ENCODE data around the gene D2HGDH. TPM values are rescaled to one million over a fixed set of nuclear protein-coding genes. Genes with fewer than 3 reads are reported as not detected.

Gene D2HGDH
- total RNA-seq, 1 experiment from 2014 or later, result 131 TPM

DNA sequence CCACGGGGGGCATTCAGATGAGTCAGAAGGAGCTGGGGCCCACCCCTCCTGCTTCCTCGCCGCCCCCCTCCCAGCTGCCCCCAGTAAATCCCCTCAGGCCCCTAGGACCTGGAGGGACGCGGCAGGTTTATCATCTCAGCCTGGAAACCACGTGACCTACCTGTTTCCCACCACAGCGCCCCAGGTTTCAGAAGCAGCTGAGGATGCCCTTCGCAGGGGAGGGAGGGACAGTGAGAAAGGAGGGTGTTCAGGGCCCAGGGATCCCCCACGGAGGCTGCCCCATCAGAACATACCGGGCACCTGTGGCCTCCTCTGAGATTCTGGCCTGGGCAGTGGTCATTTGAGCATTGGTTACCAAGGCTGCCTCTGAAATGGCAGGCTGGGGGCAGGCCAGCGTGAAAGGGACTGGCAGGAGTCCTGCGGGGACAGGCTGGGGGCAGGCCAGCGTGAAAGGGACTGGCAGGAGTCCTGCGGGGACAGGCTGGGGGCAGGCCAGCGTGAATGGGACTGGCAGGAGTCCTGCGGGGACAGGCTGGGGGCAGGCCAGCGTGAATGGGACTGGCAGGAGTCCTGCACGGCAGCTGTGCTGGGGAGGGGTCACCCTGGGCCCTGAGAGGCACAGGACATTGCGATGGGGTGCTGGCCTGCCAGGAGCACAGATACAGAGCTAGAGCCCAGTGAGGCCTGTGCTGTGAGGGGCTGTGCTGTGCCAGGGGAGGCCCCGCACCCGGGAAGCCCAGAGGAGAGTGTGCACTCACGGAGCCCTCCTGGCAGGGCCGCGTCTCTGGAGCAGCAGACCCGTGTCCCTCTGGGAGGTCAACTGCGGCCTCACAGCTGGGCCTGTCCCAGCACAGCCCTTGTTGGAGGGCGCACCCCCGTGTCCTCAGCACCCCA is 76.1 kb downstream of the D2HGDH start:
- no peaks in the 10 kb centered on the region for H3K9me2 ChIP-seq (ENCODE audit: insufficient read depth)
- H3K36me3 ChIP-seq (ENCODE audit: low read depth), result no peaks in the 10 kb centered on the region
- H3K4me1 ChIP-seq (replicated peaks; ENCODE audit: insufficient read depth), result no peaks in the 10 kb centered on the region
- no peaks in the 10 kb centered on the region for H4K20me1 ChIP-seq (ENCODE audit: insufficient read depth)
- H3K79me2 ChIP-seq (ENCODE audit: low read depth), result no peaks in the 10 kb centered on the region
- DNase-seq, result no peak
- H3F3A ChIP-seq (ENCODE audit: insufficient read depth, low read depth), result no peaks in the 10 kb centered on the region; the same call in 1 of the 2 replicates
- no peak overlapping the region for H3K4me3 ChIP-seq
- TF ChIP-seq, protein P1, sequence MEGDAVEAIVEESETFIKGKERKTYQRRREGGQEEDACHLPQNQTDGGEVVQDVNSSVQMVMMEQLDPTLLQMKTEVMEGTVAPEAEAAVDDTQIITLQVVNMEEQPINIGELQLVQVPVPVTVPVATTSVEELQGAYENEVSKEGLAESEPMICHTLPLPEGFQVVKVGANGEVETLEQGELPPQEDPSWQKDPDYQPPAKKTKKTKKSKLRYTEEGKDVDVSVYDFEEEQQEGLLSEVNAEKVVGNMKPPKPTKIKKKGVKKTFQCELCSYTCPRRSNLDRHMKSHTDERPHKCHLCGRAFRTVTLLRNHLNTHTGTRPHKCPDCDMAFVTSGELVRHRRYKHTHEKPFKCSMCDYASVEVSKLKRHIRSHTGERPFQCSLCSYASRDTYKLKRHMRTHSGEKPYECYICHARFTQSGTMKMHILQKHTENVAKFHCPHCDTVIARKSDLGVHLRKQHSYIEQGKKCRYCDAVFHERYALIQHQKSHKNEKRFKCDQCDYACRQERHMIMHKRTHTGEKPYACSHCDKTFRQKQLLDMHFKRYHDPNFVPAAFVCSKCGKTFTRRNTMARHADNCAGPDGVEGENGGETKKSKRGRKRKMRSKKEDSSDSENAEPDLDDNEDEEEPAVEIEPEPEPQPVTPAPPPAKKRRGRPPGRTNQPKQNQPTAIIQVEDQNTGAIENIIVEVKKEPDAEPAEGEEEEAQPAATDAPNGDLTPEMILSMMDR (conservative IDR thresholded peaks at IDR 0.05), result no peak
- TF ChIP-seq EZH2 (IDR thresholded peaks at IDR 0.05; ENCODE audit: low read depth), result no peak
- H3K27ac ChIP-seq, result no peak overlapping the region
- intact Hi-C loops (cut with micrococcal nuclease; ENCODE audit: unreplicated experiment), result no loop called here
- H3K27me3 ChIP-seq (ENCODE audit: insufficient read depth, low read depth), result peaks cover 54% of the 10 kb centered on the region
- H3K4me2 ChIP-seq, result no peak overlapping the region
- H3K9me3 ChIP-seq (ENCODE audit: insufficient read depth, low read depth), result no peaks in the 10 kb centered on the region
- H2AFZ ChIP-seq, result no peak overlapping the region
- no TSS peak for BruUV-seq (replicated peaks)
- POLR2A ChIA-PET (ENCODE audit: unreplicated experiment), result no interaction called here
- CTCF ChIA-PET, result no interaction called here

DNA sequence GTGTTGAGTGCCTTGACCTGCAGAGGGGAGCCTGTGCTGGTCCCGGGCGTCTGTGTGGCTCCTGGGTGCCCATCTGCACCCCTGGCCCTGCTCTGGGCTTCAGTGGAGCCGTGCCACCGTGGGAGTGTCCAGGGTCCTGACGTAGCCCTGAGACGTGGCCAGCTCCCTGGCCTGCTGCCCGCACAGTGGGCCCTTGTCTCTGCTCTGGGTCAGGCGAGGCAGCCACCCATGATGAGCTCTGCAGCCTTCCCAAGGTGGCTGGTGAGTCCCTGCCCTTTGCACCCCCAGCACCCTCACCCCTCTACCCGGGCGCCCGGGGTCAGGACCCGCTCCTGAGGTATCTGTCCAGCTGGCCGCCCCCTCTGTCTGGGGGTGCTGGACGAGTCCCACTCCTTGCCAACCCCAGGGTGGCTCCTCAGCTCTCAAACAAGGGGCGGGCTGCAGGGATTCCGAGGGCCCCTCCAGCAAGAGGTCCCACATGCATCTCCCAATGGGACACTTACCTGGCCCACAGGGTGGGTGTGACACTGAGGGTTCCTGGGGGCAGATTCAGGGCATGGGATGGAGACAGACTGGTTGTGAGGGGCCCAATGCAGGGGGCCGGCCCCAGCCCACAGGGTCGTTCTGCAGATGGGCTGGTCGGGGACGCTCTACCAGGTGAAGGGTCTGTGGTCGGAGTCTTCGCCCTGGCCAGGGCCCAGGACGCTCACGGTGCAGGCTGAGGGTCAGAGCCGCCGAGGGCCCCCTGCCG is 76.9 kb downstream of the D2HGDH start:
- no peak overlapping the region for H3K4me2 ChIP-seq
- DNase-seq, result no peak
- ChIA-PET POLR2A (ENCODE audit: unreplicated experiment) (no interaction called here), CTCF (no interaction called here)
- H3K9me2 ChIP-seq (ENCODE audit: insufficient read depth), result no peaks in the 10 kb centered on the region
- TF ChIP-seq EZH2 (IDR thresholded peaks at IDR 0.05; ENCODE audit: low read depth), result no peak
- TF ChIP-seq, protein P1 (conservative IDR thresholded peaks at IDR 0.05), result no peak
- H3K9me3 ChIP-seq (ENCODE audit: insufficient read depth, low read depth), result no peaks in the 10 kb centered on the region
- H3F3A ChIP-seq (ENCODE audit: insufficient read depth, low read depth), result no peaks in the 10 kb centered on the region; the same call in 1 of the 2 replicates
- H4K20me1 ChIP-seq (ENCODE audit: insufficient read depth), result no peaks in the 10 kb centered on the region
- H3K79me2 ChIP-seq (ENCODE audit: low read depth), result no peaks in the 10 kb centered on the region
- H3K4me1 ChIP-seq (replicated peaks; ENCODE audit: insufficient read depth), result no peaks in the 10 kb centered on the region
- BruUV-seq (replicated peaks), result no TSS peak
- no peaks in the 10 kb centered on the region for H3K36me3 ChIP-seq (ENCODE audit: low read depth)
- intact Hi-C loops (cut with micrococcal nuclease; ENCODE audit: unreplicated experiment), result no loop called here
- no peak overlapping the region for H2AFZ ChIP-seq
- no peak overlapping the region for H3K27ac ChIP-seq
- H3K4me3 ChIP-seq, result no peak overlapping the region
- H3K27me3 ChIP-seq (ENCODE audit: insufficient read depth, low read depth), result peaks cover 62% of the 10 kb centered on the region

DNA sequence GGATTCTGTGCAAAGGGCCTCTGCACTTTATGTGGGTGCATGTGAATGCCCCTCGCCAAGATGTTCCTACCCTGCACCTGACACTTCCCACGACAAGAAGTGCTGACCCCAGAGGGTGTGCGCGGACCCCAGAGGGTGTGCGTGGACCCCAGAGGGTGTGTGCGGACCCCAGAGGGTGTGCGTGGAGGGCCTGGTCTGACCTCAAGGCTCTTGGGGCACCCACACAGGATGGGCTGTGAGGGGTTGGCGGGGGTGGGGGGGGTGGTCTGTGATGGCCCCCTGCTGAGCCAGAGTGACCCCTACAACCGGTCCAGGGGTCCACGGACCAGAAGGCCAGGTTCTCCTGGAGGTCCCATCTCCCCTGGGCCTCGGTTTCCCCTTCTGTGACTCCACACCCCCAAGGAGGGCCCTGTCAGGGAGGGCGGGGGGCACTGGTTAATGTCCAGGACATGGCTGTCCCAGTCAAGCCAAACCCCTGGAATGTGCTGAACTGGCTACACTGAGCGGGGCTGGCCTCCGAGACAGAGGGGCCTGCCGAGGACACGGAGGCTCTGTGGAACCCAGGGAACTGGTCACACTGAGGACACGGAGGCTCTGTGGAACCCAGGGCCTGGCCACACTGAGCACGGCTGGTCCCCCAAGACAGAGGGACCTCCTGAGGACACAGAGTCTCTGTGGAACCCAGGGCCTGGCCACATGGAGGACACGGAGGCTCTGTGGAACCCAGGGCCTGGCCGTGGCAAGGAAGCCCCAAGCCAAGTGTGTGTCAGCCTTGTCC is 77.7 kb downstream of the D2HGDH start:
- Histone ChIP-seq H3F3A (ENCODE audit: insufficient read depth, low read depth) (no peaks in the 10 kb centered on the region; the same call in 1 of the 2 replicates), H3K79me2 (ENCODE audit: low read depth) (no peaks in the 10 kb centered on the region), H3K27ac (no peak overlapping the region), H3K4me3 (no peak overlapping the region), H3K9me3 (ENCODE audit: insufficient read depth, low read depth) (no peaks in the 10 kb centered on the region), H3K36me3 (ENCODE audit: low read depth) (no peaks in the 10 kb centered on the region), H3K9me2 (ENCODE audit: insufficient read depth) (no peaks in the 10 kb centered on the region), H2AFZ (no peak overlapping the region), H3K27me3 (ENCODE audit: insufficient read depth, low read depth) (peaks cover 70% of the 10 kb centered on the region), H3K4me2 (no peak overlapping the region), H4K20me1 (ENCODE audit: insufficient read depth) (no peaks in the 10 kb centered on the region), H3K4me1 (replicated peaks; ENCODE audit: insufficient read depth) (no peaks in the 10 kb centered on the region)
- ChIA-PET POLR2A (ENCODE audit: unreplicated experiment) (no interaction called here), CTCF (interaction anchor here (0.6 kb wide), 1 partner anchor 13 kb away, joined by 3 read pairs; no protein-coding TSS in a partner anchor)
- TF ChIP-seq, protein P1 (conservative IDR thresholded peaks at IDR 0.05), result no peak
- TF ChIP-seq EZH2 (IDR thresholded peaks at IDR 0.05; ENCODE audit: low read depth), result no peak
- DNase-seq, result no peak
- BruUV-seq (replicated peaks), result no TSS peak
- intact Hi-C loops (cut with micrococcal nuclease; ENCODE audit: unreplicated experiment), result no loop called here
